ENCODE measurements around the gene KCNB1. TPM values are rescaled to one million over a fixed set of nuclear protein-coding genes. Genes with fewer than 3 reads are reported as not detected.
A peak's percentile ranks its signal among the peaks of the same experiment; 100 is the strongest.

Gene KCNB1
- total RNA-seq, 1 donor from 2014 or later = not detected

GRCh38 chr20:49326026-49326425 lies 156.4 kb downstream of the KCNB1 start:
- Mint-ChIP-seq H3K27me3 (peaks cover 23% of the 10 kb centered on the region), H3K4me3 (no peak overlapping the region), H3K9me3 (no peaks in the 10 kb centered on the region), H3K27ac (no peak overlapping the region), H3K36me3 (ENCODE audit: low read depth) (no peaks in the 10 kb centered on the region), H3K4me1 (peaks cover 3% of the 10 kb centered on the region)
- intact Hi-C loops (cut with micrococcal nuclease) = no loop called here
- CTCF ChIA-PET = no interaction called here
- POLR2A ChIA-PET = no interaction called here
- TF ChIP-seq CTCF (IDR thresholded peaks at IDR 0.05) = no peak
- ATAC-seq (ENCODE audit: low read depth) (no peak), DNase-seq (no peak)

GRCh38 chr20:49324306-49324705 lies 158.2 kb downstream of the KCNB1 start:
- no peak overlapping the region for H3K4me3 Mint-ChIP-seq
- peaks cover 4% of the 10 kb centered on the region for H3K4me1 Mint-ChIP-seq
- intact Hi-C loops (cut with micrococcal nuclease) = no loop called here
- no peak overlapping the region for H3K27ac Mint-ChIP-seq
- no peak for DNase-seq
- POLR2A ChIA-PET = no interaction called here
- CTCF ChIA-PET = no interaction called here
- peaks cover 34% of the 10 kb centered on the region for H3K27me3 Mint-ChIP-seq
- no peaks in the 10 kb centered on the region for H3K36me3 Mint-ChIP-seq (ENCODE audit: low read depth)
- H3K9me3 Mint-ChIP-seq = no peaks in the 10 kb centered on the region
- ATAC-seq (ENCODE audit: low read depth) = no peak
- no peak for TF ChIP-seq CTCF (IDR thresholded peaks at IDR 0.05)

- DNase-seq = no peak
- Mint-ChIP-seq H3K9me3 (no peaks in the 10 kb centered on the region), H3K36me3 (ENCODE audit: low read depth) (no peaks in the 10 kb centered on the region), H3K27me3 (peaks cover 37% of the 10 kb centered on the region), H3K27ac (no peak overlapping the region), H3K4me1 (peaks cover 9% of the 10 kb centered on the region), H3K4me3 (no peak overlapping the region)
- peak; percentile 37 for ATAC-seq (ENCODE audit: low read depth)
- no peak for TF ChIP-seq CTCF (IDR thresholded peaks at IDR 0.05)
- intact Hi-C loops (cut with micrococcal nuclease) = no loop called here
- ChIA-PET CTCF (no interaction called here), POLR2A (interaction anchor here (0.6 kb wide), 1 partner anchor 576 kb away, joined by 5 read pairs; no protein-coding TSS in a partner anchor)
Measured at GRCh38 chr20:49323622-49324238, 158.7 kb downstream of the KCNB1 start.

- Mint-ChIP-seq H3K27ac (no peak overlapping the region), H3K9me3 (no peaks in the 10 kb centered on the region), H3K27me3 (peaks cover 50% of the 10 kb centered on the region), H3K4me3 (no peak overlapping the region), H3K4me1 (peaks cover 16% of the 10 kb centered on the region), H3K36me3 (ENCODE audit: low read depth) (no peaks in the 10 kb centered on the region)
- intact Hi-C loops (cut with micrococcal nuclease) = no loop called here
- no peak for DNase-seq
- POLR2A ChIA-PET = interaction anchor here (0.6 kb wide), 1 partner anchor 337 kb away, joined by 7 read pairs; no protein-coding TSS in a partner anchor
- ATAC-seq (ENCODE audit: low read depth) = no peak
- no peak for TF ChIP-seq CTCF (IDR thresholded peaks at IDR 0.05)
- CTCF ChIA-PET = interaction anchor here (1.0 to 1.4 kb wide), 2 partner anchors 8 to 74 kb away, joined by 3 to 4 read pairs; no protein-coding TSS in a partner anchor
Measured at GRCh38 chr20:49320460-49320859, 162.0 kb downstream of the KCNB1 start.

GRCh38 chr20:49319208-49319809 lies 163.2 kb downstream of the KCNB1 start:
- H3K27me3 Mint-ChIP-seq = peaks cover 55% of the 10 kb centered on the region
- DNase-seq = no peak
- POLR2A ChIA-PET = interaction anchor here (0.7 to 1.3 kb wide), 2 partner anchors 15 to 38 kb away, joined by 3 to 4 read pairs; no protein-coding TSS in a partner anchor
- no peak for ATAC-seq (ENCODE audit: low read depth)
- intact Hi-C loops (cut with micrococcal nuclease) = no loop called here
- H3K4me3 Mint-ChIP-seq = peak overlapping the region; percentile 63
- CTCF ChIA-PET = interaction anchor here (1.4 kb wide), 1 partner anchor 73 kb away, joined by 4 read pairs; no protein-coding TSS in a partner anchor
- no peaks in the 10 kb centered on the region for H3K36me3 Mint-ChIP-seq (ENCODE audit: low read depth)
- peaks cover 16% of the 10 kb centered on the region for H3K4me1 Mint-ChIP-seq
- no peak for TF ChIP-seq CTCF (IDR thresholded peaks at IDR 0.05)
- H3K27ac Mint-ChIP-seq = no peak overlapping the region
- no peaks in the 10 kb centered on the region for H3K9me3 Mint-ChIP-seq
